ENCODE data around the gene ATXN3L.
"Not testable (repeated sequence)": the region's sequence is repeated elsewhere in the genome, so short reads cannot be mapped to it uniquely, and the experiment has no call there.

The ATXN3L gene

DNA sequence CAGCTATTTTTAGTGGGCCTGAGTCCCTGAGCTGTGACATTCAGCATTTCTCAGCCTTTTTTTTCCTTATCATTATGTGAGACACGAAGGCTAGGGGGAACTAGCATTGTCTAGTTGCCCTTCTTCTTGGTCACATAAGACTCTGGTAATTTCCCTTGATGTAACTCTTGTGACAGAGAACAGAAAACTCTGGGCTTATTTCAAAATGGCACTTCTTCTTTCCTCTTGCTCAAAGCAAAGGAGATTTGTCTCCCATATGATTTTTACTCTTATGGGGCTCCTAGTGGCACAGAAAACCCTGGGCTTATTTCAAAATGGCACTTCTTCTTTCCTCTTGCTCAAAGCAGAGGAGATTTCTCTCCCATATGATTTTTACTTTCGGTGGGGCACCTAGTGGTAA is 14.7 kb downstream of the ATXN3L start:
- DNase-seq: no peak

DNA sequence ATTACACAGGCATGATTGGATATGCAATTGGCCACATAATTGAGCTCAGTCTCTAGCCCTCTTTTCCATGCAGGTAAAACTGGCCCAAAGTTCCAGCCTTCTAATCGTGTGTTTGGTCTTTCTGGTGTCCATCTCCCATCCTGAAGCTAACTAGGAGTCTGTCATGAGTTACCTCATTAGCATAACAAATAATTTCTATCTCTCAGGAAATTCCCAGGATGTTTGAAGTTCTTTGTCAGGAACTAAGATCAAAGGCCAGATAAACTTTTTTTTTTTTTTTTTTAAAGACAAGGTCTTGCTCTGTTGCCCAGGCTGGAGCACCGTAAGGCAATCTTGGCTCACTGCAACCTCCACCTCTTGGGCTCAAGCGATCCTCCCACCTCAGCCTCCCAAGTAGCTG is 15.8 kb downstream of the ATXN3L start:
- DNase-seq: no peak

DNA sequence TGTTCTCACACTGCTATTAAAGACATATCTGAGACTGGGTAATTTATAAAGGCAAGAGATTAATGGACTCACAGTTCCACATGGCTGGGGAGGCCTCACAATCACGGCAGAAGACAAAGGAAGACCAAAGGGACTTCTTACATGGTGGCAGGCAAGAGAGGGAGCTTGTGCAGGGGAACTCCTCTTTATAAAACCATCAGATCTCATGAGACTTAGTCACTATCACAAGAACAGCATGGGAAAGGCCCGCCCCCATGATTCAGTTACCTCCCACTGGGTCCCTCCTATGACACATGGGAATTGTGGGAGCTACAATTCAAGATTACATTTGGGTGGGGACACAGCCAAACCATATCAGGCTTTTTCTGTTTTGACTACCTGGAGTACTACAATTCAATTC is 16.6 kb downstream of the ATXN3L start:
- DNase-seq: not testable (repeated sequence)

DNA sequence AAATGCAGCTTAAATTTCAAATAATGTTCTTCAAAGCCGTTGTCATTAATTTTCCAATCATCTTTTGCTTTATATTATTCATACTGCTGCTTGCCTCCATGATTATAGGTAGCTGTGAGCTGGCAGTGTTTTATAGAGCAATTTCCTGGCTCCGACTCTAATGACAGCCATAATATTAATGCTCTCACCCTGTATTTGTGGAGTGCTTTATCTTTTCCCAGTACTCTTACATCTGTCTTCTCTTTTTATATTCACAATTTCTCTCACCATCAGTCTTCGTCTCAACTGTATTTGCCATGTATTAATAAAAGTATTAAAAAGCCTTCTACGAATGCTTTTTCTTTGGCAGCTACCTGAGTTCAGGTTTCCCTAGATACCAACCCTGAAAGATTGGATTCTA is 21.0 kb downstream of the ATXN3L start:
- no peak for DNase-seq

DNA sequence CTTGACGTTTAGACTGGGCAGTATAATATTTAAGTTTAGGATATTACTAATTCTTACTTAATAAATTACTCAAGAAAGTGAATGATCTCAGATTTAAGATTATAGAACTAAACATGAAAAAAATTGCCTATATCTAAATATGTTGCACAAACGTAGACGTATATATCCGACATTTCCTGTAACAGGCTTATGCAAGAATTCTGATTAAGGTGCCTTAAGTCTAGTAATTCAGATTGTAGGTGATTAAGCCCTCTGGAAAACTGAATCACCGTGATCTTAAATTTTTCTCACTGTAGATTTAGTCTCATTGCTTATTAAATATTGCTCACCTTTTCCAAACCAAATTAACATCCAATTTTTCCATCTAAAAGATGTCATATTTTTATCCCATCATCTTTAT is 24.0 kb downstream of the ATXN3L start:
- DNase-seq: no peak

DNA sequence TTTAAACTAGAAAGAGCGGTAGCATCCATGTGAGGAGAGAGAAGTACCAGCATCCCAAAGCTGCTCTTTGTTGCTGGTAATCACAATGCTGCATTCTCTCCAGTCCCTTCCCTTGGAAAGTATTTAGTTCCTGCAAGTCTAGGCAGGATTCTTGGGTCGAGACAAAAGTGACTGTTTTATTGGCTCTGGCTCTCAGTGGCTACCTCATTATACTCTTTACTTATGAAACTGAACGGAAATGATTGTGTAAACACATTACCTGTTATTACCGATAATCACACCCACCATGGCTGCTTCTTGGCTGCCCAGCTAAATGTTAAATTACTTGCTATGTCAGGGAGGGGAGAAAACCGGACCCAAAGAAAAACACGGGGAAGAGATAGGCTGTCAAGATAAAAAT is 26.2 kb downstream of the ATXN3L start:
- DNase-seq: no peak

DNA sequence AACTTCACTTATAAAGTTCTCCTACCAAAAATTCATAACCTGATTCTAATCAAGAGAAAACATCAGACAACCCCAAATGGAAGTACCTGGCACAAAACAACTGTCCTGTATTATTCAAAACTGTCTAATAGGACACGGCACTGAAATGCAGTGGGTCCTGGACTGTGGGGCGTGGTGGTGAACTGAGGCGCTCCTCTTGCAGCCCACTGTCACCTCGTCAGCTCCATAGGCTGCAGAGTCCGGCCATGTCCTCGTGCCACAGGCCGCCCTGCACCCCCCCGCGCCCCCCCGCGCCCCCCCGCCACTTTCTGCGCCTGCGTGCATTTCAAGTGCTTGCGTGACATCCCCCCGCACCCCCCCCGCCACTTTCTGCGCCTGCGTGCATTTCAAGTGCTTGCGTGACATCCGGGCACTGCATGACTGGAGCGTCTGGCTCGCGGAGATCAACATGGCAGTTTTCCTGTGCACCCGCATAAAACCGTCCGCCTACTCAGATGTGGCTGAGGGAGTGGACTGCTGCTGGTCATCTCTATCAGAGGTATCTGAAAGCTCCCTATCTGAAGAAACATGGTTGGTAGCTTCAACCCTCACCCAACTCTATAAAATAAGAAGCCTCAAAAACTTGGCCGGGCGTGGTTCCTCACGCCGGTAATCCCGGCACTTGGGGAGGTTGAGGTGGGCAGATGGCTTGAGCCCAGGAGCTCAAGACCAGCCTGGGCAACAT is 28.8 kb downstream of the ATXN3L start:
- DNase-seq: no peak

DNA sequence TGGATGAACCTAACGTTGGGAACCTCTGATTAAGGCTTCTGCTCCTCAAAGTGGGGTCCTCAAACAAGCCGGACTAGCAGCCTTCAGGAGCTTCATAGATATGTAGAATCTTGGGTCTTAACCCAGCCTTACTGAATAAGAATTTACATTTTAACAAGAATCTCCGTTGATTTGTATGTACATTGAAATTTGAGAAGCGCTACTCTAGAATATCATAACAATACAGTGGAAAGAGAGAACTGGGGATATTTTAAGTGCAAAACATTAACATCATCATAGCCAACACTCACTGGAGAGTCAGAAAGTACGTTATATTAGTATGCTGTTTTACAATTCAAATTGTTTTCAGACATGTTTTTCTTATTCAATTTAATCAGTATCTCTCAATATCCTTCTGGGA is 31.2 kb downstream of the ATXN3L start:
- DNase-seq: no peak

DNA sequence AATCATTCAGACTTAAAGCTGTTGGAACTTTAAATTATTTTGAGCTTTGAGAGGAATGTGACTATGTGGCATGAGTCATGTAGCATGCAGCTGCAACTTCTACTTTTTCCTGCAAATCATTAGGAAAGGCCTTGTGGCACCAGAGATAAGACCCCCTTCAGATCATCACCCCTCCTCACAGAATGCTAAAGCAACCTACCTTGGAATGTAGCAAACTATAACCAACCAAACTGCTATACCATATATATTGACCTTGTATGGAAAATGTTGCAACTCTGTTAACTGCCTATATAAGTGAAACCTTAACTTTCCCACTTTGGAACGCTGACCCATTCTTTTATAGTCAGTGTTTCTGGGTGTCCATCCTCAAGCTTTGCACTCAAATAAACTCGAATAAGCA is 32.0 kb downstream of the ATXN3L start:
- peak; percentile 91 for DNase-seq

DNA sequence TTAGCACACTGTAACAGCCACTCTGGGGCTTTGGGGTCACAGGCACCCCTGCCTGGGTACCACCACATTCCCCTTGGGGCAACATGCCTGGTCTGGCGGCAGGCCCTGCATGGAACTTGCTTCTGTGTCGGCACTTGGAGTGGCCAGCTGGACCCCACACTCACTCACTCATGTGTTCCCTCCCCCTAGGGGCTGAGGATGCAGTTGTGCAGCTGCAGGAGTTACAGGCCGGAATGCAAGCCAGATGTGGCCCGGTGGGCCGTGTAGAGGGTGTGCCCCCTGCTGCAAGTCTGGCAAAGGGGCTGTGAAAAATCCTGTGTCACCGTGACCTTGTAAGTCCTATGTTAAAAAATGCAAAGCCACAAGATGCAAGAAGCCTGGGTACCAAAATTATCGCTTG is 34.2 kb downstream of the ATXN3L start:
- peak; percentile 36 for DNase-seq

DNA sequence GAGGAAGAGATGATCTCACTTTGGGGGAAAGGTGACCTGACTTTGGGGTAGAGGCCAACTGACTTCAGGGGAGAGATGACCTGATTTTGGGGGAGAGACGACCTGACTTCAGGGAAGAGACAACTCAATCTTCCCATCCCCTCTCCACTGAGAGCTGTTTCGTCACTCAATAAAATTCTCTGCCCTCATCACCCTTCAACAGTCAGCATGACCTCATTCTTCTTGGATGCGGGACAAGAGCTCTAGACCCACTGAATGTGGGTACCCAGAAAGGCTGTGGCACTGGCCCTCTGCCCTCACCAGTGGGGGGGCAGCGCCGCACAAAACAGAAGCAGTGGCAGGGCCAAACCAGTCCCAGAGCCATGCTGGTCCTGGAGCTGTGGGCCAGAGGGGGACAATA is 34.6 kb downstream of the ATXN3L start:
- no peak for DNase-seq

DNA sequence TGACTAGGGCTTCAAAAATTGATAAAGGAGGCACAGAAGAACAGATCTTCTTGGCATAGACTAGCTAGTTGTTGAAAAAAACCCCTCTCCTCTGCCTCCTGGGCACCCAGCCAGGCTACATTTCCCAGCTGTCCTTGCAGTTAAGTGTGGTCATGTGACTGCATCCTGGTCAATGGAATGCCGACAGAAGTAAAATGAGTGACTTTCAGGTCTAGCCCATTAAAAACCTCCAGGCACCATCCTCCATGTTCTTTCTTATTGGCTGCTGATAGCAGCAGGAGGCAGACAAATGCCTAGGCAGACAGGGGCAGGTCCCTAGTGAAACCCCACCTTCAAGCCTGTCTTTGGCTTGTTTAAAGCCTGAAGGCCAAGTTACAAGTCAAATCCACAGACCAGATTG is 35.3 kb downstream of the ATXN3L start:
- peak; percentile 53 for DNase-seq

DNA sequence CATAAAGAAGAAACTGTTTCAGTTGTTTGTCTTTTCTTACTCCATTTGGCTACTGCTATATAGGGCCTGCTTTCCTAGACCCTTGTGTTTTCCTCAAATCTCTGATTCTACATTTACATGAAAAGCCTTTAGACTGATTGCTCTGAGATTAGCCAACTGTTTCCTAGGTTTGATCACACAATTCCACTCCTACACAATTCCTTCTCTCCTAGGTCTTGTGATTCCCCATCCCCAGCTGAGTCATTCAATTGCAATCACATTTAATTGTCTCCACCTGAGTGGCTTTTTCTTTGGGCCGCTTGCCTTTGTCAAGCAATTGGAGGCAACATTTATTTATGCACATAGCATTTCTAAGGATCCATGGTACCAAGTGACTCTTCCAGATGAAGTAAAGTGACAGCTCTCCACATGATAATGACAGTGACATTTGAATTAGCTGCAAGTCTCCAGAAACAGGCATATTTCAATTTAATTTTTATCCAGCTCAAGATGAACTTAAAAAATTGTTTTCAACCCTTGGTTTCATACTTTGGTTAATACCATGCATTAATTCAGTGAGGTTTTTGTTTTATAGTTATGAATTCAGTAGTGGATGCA is 35.8 kb downstream of the ATXN3L start:
- DNase-seq: peak; percentile 88

DNA sequence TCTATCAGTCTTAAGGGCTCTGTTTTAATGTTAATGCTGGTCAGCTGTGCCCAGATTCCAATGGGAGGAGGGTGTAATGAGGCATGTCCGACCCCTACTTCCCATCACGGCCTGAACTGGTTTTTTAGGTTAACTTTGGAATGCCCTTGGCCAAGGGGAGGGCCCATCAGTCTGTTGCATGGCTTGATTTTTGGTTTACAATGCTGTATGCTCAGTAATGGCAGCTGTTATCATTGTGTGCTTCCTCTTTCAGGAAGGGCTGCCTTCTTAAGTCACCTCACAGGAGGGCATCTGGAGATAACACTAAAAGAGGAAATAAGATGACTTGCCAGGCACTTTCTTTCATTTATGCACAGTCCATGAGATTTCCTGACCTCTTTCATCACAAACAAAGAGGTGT is 36.3 kb downstream of the ATXN3L start:
- DNase-seq: no peak

DNA sequence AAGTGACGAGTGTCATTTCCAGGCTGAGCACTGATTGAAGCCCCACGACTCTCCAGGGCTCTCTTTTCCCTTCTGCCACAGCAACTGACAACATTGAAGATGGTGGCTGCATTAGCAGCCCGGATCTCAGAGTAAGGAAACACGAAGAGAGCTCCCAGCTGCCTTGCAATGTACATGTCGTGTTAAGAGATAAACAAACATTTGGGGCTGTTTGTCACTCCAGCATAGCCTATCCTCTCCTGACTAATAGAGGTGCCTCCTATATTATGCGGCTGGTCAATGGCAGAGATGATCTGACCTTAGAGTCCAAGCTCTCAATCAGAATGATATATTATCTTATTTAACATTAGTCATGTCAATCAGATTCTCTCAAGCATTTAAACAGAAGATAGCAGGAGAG is 38.6 kb downstream of the ATXN3L start:
- no peak for DNase-seq

DNA sequence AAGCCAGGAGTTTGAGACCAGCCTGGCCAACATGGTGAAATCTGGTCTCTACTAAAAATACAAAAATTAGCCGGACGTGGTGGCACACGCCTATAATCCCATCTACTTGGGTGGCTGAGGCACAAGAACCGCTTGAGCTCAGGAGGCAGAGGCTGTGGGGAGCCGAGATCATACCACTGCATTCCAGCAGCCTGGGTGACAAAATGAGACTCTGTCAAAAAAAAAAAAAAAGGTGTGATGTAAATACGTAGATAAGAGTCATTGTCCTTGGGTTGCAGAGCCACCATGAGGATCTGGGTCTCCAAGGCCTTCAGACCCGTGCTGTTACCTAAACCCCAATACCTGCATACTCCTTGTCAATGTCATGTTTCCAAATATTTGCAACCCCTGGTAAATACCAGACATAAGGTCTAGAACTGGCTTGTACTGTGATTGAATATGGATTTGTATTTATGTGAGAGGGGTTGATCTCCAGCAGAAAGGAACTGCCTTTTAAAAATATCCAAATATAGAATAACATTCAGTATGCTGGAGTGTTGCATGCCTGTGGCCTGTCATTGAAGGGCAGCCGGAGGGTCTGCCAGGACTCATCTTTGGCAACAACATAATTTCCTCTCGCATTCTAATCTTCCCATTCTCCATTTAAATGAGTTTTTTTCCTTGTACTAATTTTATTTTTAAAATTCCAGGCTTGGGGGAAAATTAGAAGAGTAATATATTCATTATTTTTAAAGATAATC is 40.4 kb downstream of the ATXN3L start:
- DNase-seq: no peak

DNA sequence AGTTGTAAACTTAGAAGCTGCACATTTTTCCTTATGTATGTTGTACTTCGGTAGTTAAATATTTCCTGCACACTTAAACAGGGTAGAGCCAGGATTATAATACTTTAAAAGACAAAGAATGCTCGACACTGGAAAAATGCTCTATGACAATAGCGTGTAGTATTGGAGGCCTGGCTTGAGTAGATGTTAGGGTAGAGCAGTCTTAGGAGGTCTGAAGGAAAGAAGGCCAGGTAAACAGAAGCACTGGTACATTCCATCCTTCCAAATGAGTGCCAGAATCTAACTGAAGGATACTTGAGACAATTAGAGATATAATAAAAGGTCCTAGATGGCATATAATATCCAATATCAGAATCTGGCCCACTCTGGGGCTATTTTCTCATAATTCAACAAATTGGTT is 42.3 kb downstream of the ATXN3L start:
- DNase-seq: no peak

DNA sequence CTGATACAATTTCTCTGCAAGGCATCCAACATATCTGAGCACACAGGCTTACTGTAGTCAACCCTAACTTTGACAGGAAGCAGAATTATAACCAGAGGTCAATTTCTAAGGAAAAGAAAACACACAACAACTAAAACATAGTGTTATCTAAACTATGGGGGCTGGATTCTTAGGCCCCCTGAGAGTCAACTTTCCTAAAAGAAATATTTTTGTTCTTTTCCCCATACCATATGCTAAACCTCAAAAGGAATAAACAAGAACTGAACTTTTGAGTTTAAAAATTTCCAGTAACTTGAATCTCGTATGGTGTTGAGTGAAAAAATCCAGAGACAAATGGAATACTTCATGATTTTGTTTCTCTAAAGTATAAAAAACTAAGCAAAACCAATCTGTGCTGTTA is 42.9 kb downstream of the ATXN3L start:
- DNase-seq: no peak

DNA sequence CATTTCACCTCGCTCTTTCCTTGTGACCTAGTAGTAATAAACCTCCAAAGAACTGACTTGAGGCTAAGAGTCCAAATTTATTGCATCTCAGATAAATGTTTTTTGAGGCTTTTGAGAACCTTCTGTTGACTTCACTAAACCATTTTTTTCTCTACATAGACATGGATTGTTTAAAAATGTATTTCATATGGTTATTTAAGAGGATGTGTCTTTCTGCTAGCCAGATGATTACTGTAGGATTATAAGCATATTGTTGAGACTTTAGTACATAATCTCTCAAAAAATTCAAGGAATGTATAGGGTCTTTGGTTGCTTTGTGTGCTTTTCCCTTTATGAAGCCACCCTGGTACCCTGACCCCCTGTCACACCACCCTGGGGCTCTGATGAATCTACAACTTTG is 44.8 kb downstream of the ATXN3L start:
- DNase-seq: no peak

DNA sequence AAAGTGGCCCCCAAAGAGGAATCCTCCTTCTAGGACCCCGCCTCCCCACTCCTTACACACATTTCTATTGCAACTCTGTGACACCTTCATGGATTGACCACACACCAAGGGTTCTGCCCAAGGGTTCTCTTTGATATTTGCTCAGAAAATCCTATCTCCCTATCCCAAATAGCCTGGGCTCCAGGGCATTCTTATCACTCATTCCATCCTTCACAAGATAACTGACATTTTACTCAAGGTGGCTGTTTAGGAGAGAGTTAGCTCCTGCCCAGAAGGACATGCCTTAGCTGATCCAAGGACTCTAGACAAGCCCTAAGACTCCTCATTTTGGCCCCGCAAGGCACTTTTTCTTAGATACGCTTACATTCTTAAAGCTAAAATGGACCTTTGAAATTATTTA is 47.4 kb downstream of the ATXN3L start:
- no peak for DNase-seq

DNA sequence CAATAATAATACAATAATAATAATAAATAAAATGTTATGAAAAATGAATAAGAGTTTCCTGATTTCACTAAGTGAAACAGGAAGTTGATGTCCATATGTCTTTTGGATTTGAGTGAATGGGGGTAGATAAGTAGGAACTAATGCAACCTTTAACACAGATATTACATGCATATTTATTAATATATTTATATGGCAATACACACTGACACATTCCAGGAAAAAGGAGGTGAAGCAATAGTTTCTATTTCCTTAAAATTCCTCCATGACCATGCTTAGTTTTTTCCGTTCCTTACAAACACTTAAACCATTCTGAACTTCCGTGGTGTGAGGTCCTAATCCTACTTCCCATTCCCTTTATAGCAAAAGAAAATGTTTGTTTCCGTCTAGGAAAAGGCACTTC is 48.3 kb downstream of the ATXN3L start:
- DNase-seq: no peak

DNA sequence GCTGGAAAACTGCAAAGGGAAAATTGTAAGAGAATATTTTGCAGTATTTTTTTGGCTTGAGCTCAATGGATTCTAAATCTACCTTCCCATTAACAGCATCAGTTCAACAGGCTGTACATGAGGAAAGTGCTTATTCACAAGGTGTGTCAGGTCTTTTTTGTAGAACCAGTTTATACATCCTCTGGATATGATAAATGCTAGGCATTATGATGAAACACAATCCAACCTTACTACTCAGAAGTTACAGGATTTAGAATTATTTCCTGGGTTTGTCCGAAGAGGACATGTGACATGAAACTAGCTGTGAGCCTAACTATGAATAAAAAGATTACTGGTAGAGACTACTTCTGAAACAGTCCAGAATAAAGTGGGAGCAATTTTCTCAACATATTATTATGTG is 49.5 kb downstream of the ATXN3L start:
- no peak for DNase-seq

DNA sequence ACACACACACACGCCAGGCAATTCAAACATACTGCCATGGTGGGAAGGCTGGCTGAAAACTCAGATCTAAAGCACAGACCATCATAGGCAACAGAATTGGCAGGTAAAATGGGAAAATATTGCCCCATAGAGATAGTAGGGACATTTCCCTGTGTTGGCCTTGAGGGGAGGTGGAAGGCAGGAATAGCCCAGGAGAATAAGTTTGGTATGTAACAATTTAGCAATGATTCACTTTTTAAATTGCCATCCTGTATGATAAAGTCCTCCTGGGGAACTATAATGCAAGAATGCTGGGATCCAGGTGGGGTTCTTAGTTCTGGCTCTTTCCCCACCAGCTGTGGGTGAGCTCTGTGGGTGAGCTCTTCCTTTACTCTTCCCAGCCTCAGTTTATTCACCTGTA is 51.0 kb downstream of the ATXN3L start:
- DNase-seq: no peak
